Pancreas (tissue), 10 donors: Measurements from ENCODE around the gene HOXD13. TPM values are rescaled to one million over a fixed set of nuclear protein-coding genes. Genes with fewer than 3 reads are reported as not detected.

Experiments used
- ATAC-seq, 4 donors: fragments of 200-7000 bp; cut with Tn5 transposase; one replicate each; pipeline versions ENCODE4 v1.8.0 to v1.9.1; 2020; ENCODE audit warnings: mild to moderate bottlenecking in 4 of 4, moderate library complexity in 4 of 4
- DNase-seq, 6 donors: peaks; one replicate each; pipeline ENCODE4 v3.0.0-alpha.2; 2020
- FAIRE-seq: peaks from 2 replicates; lab custom pipeline; 2012; peaks lifted over from hg19 to GRCh38; lab: Jason Lieb, UNC
- H3K27ac ChIP-seq, 4 donors: fragments of 200-600 bp; sonication (generic); 1 replicate in 3 of 4; 2 replicates in 1 of 4; pipeline versions ENCODE4 v1.5.0 to v1.8.0; 2020
- H3K27me3 ChIP-seq, 4 donors: fragments of 200-600 bp; one replicate each; pipeline ENCODE4 v1.8.0; 2021
- H3K36me3 ChIP-seq, 3 donors: fragments of 200-600 bp; sonication (generic) in 1 of 3; one replicate each; pipeline versions ENCODE4 v1.5.0 to v1.8.0; 2020 to 2021
- H3K4me1 ChIP-seq, 3 donors: fragments of 200-600 bp; one replicate each; pipeline ENCODE4 v1.8.0; 2021
- H3K4me3 ChIP-seq, 4 donors: fragments of 200-600 bp; sonication (generic) in 2 of 4; one replicate each; pipeline versions ENCODE4 v1.5.0 to v1.8.0; 2020 to 2021
- H3K9me3 ChIP-seq, 4 donors: fragments of 200-600 bp; one replicate each; pipeline ENCODE4 v1.8.0; 2021
- WGBS, 2 donors: extraction: QIAGEN DNeasy Blood & Tissue Kit; methylation state at CpG; one replicate each; pipeline ENCODE4 v1.1.7; 2013; 5-methylcytosine and 5-hydroxymethylcytosine counted together
- intact Hi-C, 3 donors: fragments of 100-400 bp; cut with DNase I; formaldehyde crosslinking; loops; one replicate each; pipeline versions ENCODE4 v1.11.1 to v1.14.2; 2022
- polyA plus RNA-seq, 2 donors: library from polyadenylated mRNA; stranded (reverse); fragments of 200-250 nt; gene quantifications; one replicate each; pipeline ENCODE4 v1.2.3, GENCODE V29; 2013
- total RNA-seq, 6 donors: library from RNA; stranded (reverse); fragmentation: NEBNext Ultra II Directional in 4 of 6; extraction: Animal tissue kit (Norgen Biotek cat#: 25700) in 4 of 6; gene quantifications; one replicate each; pipeline versions ENCODE4 v1.2.1 to v1.2.4, GENCODE V29; 2021 to 2023
- TF ChIP-seq, protein P1 (sequence below), 4 donors: fragments of 200-600 bp; sonication (generic) in 3 of 4; IDR thresholded peaks; one replicate each; pipeline versions ENCODE4 v1.5.0 to v1.8.0; 2021; ENCODE audit warnings: antibody characterized with exemption in 4 of 4
- donor health status: healthy with polysubstance abuse.
- donor health status: DM: no; HTN: no; CAD: no; lungs with moderate emphysema.
- donor health status: DM: no; HTN: no; CAD: no.
- donor health status: control.
- donor health status: control.
- donor health status: Bipolar disorder and iron deficiency.
- donor health status: DM: yes; HTN: yes; CAD: no.
- donor health status: DM: no; HTN: no; CAD: no.
- donor health status: DM: no; HTN: no; CAD: no.
- donor health status: DM: yes; HTN: yes; CAD: no.

The HOXD13 gene
- total and polyA plus RNA-seq, 8 donors = not detected

DNA sequence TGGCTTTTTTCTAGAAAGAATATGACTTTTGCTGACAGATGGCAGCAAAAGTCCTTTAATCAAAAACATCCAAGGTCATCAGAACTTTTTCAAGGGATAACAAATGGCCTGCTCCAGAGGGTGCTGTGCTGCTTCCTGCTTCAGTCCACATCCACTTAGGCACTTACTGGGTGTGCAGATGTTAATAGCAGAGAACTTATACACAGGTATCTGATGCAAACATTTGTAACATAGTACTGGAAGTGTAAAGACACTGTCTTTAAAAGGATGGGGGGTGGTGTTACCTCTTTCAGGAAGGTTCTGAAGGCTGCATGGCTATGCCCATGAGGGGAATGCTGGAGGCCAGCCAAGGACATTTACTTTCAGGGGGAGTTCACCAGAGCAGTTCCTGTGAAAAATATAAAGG is 42.5 kb downstream of the HOXD13 start:
- FAIRE-seq (no peak), ATAC-seq (no peak), DNase-seq (peak in 1 of 6 donors; percentile 1)
- no peaks in the 10 kb centered on the region for H3K9me3 ChIP-seq
- no peak overlapping the region for H3K27ac ChIP-seq
- intact Hi-C loops = loop anchor here (5.0 to 10.0 kb wide), 3 partner anchors 320 to 507 kb away; no protein-coding TSS in a partner anchor
- no peak overlapping the region for H3K4me3 ChIP-seq
- no peaks in the 10 kb centered on the region for H3K36me3 ChIP-seq
- peaks cover 0 to 14% (median 5%) of the 10 kb centered on the region in 3 donors for H3K4me1 ChIP-seq
- TF ChIP-seq, protein P1, sequence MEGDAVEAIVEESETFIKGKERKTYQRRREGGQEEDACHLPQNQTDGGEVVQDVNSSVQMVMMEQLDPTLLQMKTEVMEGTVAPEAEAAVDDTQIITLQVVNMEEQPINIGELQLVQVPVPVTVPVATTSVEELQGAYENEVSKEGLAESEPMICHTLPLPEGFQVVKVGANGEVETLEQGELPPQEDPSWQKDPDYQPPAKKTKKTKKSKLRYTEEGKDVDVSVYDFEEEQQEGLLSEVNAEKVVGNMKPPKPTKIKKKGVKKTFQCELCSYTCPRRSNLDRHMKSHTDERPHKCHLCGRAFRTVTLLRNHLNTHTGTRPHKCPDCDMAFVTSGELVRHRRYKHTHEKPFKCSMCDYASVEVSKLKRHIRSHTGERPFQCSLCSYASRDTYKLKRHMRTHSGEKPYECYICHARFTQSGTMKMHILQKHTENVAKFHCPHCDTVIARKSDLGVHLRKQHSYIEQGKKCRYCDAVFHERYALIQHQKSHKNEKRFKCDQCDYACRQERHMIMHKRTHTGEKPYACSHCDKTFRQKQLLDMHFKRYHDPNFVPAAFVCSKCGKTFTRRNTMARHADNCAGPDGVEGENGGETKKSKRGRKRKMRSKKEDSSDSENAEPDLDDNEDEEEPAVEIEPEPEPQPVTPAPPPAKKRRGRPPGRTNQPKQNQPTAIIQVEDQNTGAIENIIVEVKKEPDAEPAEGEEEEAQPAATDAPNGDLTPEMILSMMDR (IDR thresholded peaks at IDR 0.05) = no peak
- H3K27me3 ChIP-seq = peaks cover 5 to 82% (median 32%) of the 10 kb centered on the region in 4 donors

DNA sequence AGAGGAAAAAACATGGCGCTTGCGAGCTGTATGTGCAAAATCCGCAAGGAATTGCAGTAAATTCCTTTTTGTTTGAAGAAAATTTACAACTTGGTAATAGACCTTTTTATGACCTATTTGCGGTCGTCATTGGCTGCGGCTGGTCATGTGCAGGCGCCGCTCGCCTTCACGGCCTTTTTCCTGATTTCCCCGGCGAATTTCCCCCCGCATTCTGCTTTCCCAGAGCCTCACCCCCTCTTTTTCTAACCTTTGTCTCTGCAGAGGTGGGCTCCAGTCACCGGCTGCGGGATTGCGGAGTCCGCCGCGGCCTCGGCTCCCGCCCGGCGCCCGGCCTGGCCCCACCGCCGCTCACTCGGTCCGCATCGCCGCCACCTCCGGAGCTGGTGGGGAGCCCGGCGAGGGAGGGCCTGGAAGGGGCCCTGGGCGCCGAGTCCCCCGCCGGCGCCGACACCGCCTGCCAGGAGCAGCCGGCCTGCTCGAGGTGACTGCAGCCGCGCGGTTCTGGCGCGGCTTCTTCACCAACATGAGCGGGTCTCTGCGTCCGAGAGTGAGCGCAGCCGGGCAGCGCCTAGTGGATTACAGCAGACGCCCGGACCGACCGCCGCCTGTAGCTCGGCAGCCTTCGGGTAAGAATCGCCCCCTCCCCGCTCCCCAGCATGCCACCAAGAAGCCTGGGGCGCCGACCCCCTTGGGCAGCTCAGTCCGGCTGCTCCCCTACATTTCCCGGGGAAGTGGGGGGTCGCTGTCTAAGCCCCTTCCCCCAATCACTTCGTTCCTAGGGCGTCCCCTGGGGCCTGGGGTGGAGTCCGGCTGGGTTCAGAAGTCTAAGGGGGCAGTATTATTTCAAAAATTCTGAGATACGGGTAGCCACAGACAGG is 44.1 kb downstream of the HOXD13 start:
- H3K4me1 ChIP-seq = peaks cover 0 to 14% (median 5%) of the 10 kb centered on the region in 3 donors
- FAIRE-seq = no peak
- H3K4me3 ChIP-seq = peak overlapping the region in 2 of 4 donors; percentile 23 to 35
- H3K27me3 ChIP-seq = peaks cover 0 to 79% (median 29%) of the 10 kb centered on the region in 4 donors
- TF ChIP-seq, protein P1 (IDR thresholded peaks at IDR 0.05) = no peak
- DNase-seq = peak in 1 of 6 donors; percentile 68
- H3K9me3 ChIP-seq = no peaks in the 10 kb centered on the region
- no peak overlapping the region for H3K27ac ChIP-seq
- 3 to 6% methylated on average over 64 to 71 of the region's 71 CpGs for WGBS, 2 donors
- peak in 1 of 4 donors; percentile 20 for ATAC-seq
- H3K36me3 ChIP-seq = no peaks in the 10 kb centered on the region
- intact Hi-C loops = loop anchor here (5.0 to 10.0 kb wide), 3 partner anchors 318 to 506 kb away; no protein-coding TSS in a partner anchor

DNA sequence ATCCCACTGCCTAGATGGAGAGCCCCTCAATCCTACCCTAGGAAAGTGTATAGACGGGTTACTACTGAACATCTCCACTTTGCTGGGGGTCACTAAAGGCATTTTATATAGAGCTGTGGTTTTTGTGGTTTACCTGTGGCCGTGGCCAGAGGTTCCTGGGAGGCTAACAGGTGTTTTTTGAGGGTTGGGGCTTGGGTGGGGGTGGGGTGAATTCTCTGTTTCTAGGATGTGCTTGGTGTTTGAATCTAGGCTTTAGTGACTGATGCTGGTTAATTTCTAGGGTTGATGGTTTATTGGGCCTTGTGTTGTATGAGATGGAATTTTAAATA is 44.7 kb downstream of the HOXD13 start:
- FAIRE-seq (no peak), DNase-seq (no peak), ATAC-seq (no peak)
- intact Hi-C loops = loop anchor here (5.0 to 10.0 kb wide), 3 partner anchors 318 to 505 kb away; no protein-coding TSS in a partner anchor
- Histone ChIP-seq H3K36me3 (no peaks in the 10 kb centered on the region), H3K27ac (no peak overlapping the region), H3K9me3 (no peaks in the 10 kb centered on the region), H3K27me3 (peaks cover 0 to 73% (median 23%) of the 10 kb centered on the region in 4 donors), H3K4me3 (no peak overlapping the region), H3K4me1 (peaks cover 0 to 8% (median 2%) of the 10 kb centered on the region in 3 donors)
- WGBS, 2 donors = 12 to 18% methylated on average over 2 of the region's 2 CpGs
- TF ChIP-seq, protein P1 (IDR thresholded peaks at IDR 0.05) = no peak

DNA sequence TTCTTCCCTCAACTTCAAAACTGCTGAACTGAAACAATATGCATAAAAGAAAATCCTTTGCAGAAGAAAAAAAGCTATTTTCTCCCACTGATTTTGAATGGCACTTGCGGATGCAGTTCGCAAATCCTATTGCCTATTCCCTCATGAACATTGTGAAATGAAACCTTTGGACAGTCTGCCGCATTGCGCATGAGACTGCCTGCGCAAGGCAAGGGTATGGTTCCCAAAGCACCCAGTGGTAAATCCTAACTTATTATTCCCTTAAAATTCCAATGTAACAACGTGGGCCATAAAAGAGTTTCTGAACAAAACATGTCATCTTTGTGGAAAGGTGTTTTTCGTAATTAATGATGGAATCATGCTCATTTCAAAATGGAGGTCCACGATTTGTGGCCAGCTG is 45.4 kb downstream of the HOXD13 start:
- WGBS, 2 donors = 29 to 35% methylated on average over 8 of the region's 8 CpGs
- ATAC-seq = no peak
- Histone ChIP-seq H3K36me3 (no peaks in the 10 kb centered on the region), H3K4me3 (no peak overlapping the region), H3K27me3 (peaks cover 0 to 66% (median 18%) of the 10 kb centered on the region in 4 donors), H3K4me1 (peaks cover 0 to 6% (median 0%) of the 10 kb centered on the region in 3 donors), H3K27ac (no peak overlapping the region), H3K9me3 (no peaks in the 10 kb centered on the region)
- no peak for FAIRE-seq
- no peak for DNase-seq
- TF ChIP-seq, protein P1 (IDR thresholded peaks at IDR 0.05) = no peak
- intact Hi-C loops = loop anchor here (5.0 to 10.0 kb wide), 3 partner anchors 317 to 504 kb away; no protein-coding TSS in a partner anchor
